Dermis blood vessel endothelial cell (primary cell): ENCODE measurements around the gene DNASE1L1. TPM values are rescaled to one million over a fixed set of nuclear protein-coding genes. Genes with fewer than 3 reads are reported as not detected.
"Not testable (repeated sequence)": the region's sequence is repeated elsewhere in the genome, so short reads cannot be mapped to it uniquely, and the experiment has no call there.

ENCODE experiments used
- DNase-seq: peaks from one replicate; pipeline ENCODE4 v3.0.0; 2010
- total RNA-seq: library from RNA; depleted of rRNA; stranded (reverse); fragments of >200 nt; gene quantifications from 2 replicates; pipeline ENCODE4 v1.2.3, GENCODE V29; 2014

DNASE1L1 gene
- total RNA-seq, 1 donor from 2014 or later = 105 TPM

GRCh38 chrX:154403858-154404257, 5.2 kb downstream of the DNASE1L1 start:
- DNase-seq = no peak

GRCh38 chrX:154403192-154403591, 5.9 kb downstream of the DNASE1L1 start:
- DNase-seq = no peak

GRCh38 chrX:154402622-154403127, 6.4 kb downstream of the DNASE1L1 start:
- DNase-seq = no peak

GRCh38 chrX:154401918-154402621, 7.0 kb downstream of the DNASE1L1 start:
- no peak for DNase-seq

GRCh38 chrX:154401045-154401799, 7.8 kb downstream of the DNASE1L1 start:
- no peak for DNase-seq

- not testable (repeated sequence) for DNase-seq
These were observed 8.7 kb downstream of the DNASE1L1 start for GRCh38 chrX:154400369-154400817.

- no peak for DNase-seq
These were observed 9.3 kb downstream of the DNASE1L1 start for GRCh38 chrX:154399527-154400368.

GRCh38 chrX:154398668-154399526, 10.2 kb downstream of the DNASE1L1 start:
- peak; percentile 85 for DNase-seq

GRCh38 chrX:154397888-154398667, 11.0 kb downstream of the DNASE1L1 start, which contains the start of gene RPL10:
TSS of gene RPL10 (plus strand) at chrX:154398377. CDS start at chrX:154398520, 143 bp downstream.
- DNase-seq = peak; percentile 96

- peak; percentile 73 for DNase-seq
These were observed 11.8 kb downstream of the DNASE1L1 start for GRCh38 chrX:154396973-154397887.

- not testable (repeated sequence) for DNase-seq
These were observed 12.7 kb downstream of the DNASE1L1 start for GRCh38 chrX:154396363-154396762.

GRCh38 chrX:154389812-154390747, 19.0 kb downstream of the DNASE1L1 start:
- not testable (repeated sequence) for DNase-seq

GRCh38 chrX:154388649-154389048, 20.4 kb downstream of the DNASE1L1 start:
- not testable (repeated sequence) for DNase-seq

- DNase-seq = not testable (repeated sequence)
These were observed 21.0 kb downstream of the DNASE1L1 start for GRCh38 chrX:154388094-154388493.

- peak; percentile 58 for DNase-seq
These were observed 24.7 kb downstream of the DNASE1L1 start for GRCh38 chrX:154384284-154384892.

GRCh38 chrX:154383359-154384283, 25.4 kb downstream of the DNASE1L1 start:
- DNase-seq = no peak
